ENCODE results near the gene WEE1.

GRCh38 chr11:9571763-9572115, 1.7 kb upstream of the WEE1 start:
- no peak for TF ChIP-seq POLR2AphosphoS5 (IDR thresholded peaks at IDR 0.05)
- TF ChIP-seq CTCF (IDR thresholded peaks at IDR 0.05) = no peak
- TF ChIP-seq POLR2A (IDR thresholded peaks at IDR 0.05) = no peak
